Stimulated activated CD4-positive, alpha-beta T cell treated with anti-CD3 and anti-CD28 coated beads, Interleukin-15, amount 100 ng/mL, for 48 hours (primary cell): ENCODE results near the gene RAC3.

ENCODE experiments used
- DNase-seq, 2 donors: peaks; one replicate each; pipeline ENCODE4 v3.0.0-alpha.2; 2020; ENCODE audit warnings: low read depth in 2 of 2

RAC3 gene

DNA sequence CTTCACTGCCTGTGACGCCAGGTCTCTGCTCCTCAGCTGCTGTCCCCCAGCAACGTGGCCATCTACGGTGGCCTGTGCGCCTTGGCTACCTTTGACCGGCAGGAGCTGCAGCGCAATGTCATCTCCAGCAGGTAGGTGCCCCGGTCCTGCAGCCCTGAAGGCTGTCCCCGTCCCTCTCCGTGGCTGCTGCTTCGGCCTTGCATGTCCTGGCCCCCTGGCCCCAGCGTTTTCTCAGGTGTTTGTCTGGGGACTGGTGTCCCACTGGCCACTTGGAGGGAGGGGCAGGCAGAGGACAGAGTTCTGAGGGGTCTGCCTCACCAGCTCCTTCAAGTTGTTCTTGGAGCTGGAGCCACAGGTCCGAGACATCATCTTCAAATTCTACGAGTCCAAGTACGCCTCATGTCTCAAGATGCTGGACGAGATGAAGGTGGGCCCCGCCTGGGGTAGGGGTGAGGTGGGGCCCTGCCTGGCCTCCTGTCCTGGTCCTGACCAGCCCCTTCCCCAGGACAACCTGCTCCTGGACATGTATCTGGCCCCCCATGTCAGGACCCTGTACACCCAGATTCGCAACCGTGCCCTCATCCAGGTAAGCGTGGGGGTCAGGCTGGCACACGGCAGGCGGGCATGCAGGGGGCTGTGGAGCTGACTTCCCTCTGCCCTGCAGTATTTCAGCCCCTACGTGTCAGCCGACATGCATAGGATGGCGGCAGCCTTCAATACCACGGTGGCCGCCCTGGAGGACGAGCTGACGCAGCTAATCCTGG, 24.7 kb downstream of the RAC3 start:
- DNase-seq, result no peak

DNA sequence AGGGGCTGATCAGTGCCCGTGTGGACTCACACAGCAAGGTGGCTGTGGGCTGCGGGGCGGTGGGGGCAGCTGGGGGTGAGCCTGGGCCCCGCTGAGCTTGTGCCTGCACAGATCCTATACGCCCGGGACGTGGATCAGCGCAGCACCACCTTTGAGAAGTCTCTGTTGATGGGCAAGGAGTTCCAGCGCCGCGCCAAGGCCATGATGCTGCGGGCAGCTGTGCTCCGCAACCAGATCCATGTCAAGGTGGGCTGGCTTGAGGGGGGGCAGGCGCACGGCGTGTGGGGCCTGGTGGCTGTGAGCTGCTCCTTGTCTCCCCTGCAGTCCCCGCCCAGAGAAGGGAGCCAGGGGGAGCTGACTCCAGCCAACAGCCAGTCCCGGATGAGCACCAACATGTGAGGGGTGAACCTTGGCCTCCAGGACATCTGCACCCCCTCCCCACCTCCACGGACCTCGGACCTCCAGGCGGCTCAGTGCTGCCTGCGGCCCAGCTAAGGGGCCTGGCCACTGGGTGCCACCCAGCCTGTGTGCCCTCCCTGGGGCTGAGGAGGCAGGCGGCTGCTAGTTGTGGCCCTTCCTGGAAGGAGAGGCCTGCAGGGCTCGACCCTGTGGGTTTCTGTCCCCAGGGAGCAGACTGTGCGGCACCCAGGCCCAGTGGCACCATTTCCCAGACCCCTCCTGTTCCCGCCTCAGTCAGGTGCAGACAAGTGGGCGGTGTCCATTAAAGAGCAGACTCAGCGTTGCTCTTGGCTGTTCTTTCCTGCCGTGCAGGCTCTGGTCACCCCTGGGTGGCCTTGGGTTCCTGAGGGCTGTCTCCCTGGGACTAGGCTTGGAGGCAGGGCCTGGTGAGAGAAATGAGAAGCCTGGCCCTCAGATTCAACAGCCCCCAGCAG, 25.5 kb downstream of the RAC3 start:
- DNase-seq, result no peak

DNA sequence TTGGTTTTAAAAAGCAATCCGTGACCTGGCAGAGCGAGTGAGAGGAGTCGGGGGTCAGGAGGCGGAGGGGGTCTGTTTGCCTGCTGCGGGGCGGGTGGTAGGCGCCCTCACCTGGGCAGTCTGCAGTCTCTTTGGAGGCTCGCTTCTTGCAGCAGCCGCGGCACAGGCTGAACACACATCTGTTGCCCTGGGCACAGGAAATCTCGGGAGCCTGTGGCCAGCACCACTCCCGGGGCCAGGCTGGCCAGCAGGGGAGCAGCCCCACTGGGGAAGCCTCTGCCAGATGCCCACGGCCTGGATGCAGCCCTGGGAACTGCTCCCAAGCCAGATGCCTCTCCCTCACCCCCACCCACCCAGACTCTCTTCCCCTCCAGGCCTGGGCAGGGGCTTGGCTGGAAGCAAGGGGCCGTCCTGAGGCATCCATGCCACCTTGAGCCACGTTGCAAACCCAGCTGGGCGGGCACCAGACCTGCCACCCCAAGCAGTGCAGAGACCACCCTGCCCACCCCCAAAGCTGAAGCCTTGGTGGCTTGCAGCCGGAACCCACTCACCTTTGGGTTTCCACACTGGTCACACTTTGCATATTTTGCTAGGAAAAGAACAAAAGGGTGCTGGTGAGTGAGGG, 26.9 kb downstream of the RAC3 start:
- DNase-seq, result no peak

DNA sequence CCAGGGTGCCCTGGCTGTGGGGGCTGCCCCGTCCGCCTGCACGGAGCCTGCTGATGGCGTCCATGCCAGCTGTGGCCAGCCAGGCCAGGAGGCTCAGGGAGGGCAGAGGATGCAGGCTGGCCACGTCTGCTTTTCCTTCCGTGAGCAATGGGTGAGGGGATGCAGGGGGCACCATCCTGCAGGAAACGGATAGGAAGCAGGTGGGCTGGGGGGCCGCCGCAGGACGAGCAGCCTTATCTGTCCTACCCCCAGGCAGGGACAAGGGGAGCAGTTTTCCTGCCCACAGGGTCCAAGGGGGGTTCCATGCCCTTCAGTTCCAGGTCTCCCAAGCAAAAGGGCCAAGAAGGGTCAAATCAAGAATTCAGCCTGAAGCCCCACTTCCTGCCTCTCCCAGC, 27.4 kb downstream of the RAC3 start:
- DNase-seq, result no peak

DNA sequence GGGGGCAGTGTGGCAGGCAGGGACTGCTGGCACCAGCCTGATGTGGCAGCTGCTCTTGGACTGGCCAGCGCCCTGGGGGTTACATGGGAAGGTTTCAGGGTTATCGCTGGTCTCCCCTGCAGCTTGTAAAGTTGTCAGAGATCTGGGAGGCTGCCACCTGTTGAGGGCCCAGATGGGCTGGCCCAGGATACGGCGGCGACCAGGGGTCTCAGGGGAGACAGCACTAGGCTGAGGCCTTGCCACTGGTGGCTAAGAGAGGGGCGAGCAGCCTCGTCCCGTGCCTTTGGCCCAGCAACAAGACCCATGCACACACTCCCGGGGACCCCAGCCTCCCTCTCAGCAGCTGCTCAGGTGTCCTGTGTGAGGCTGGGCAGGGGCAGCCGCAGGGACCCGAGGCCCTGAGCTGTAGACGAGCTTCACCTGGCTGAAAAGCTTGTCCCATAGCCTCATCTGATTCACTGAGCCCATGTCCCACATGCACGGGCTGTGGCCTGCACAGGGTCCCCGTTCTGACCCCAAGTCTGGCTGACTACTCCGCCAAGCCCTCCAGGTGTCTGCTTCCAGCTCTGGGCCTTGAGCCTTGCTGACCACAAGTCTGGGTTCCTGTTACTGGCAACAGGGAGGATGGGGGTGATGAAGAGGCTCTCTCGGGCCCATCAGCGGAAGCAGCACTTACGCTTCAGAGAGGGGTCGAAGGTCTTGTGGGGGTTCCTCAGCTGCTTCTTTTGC, 28.0 kb downstream of the RAC3 start:
- no peak for DNase-seq

DNA sequence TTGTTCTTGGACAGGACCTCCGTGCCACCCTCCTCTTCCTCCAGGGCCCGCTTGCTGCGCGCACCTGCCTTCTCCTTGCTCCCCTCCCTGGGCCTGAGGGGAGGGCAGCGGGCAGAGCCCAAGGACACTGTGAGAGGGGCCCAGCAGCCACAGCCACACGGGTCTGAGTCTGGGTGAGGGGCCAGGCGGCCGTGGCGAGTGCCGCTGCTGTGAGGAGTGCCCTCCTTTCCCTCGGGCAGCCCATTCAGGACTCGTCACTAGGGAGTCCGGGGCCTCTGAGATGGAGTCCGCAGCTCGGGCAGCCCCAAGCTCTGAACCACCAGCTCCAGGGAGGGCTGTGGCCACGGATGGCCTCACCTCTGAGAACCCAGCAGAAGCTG, 28.5 kb downstream of the RAC3 start:
- no peak for DNase-seq

DNA sequence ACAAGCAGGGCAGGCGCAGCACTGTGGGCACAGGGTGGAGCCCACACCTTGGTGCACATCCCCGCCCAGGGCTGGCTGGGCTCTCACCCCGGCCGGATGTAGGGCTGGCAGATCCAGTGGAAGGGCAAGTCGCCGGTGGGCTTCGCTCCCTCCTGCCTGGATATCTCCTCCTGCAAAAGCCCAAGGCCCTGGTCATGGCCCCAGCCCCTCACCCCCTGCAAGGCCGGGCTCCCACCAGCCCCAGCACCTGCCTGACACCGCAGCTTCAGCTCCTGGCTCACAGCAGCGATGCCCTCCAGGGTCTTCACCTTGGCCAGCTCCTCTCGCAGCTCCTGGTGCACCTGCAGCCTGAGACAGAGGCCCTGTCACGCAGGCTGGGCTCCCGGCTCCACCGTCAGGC, 29.1 kb downstream of the RAC3 start:
- no peak for DNase-seq

DNA sequence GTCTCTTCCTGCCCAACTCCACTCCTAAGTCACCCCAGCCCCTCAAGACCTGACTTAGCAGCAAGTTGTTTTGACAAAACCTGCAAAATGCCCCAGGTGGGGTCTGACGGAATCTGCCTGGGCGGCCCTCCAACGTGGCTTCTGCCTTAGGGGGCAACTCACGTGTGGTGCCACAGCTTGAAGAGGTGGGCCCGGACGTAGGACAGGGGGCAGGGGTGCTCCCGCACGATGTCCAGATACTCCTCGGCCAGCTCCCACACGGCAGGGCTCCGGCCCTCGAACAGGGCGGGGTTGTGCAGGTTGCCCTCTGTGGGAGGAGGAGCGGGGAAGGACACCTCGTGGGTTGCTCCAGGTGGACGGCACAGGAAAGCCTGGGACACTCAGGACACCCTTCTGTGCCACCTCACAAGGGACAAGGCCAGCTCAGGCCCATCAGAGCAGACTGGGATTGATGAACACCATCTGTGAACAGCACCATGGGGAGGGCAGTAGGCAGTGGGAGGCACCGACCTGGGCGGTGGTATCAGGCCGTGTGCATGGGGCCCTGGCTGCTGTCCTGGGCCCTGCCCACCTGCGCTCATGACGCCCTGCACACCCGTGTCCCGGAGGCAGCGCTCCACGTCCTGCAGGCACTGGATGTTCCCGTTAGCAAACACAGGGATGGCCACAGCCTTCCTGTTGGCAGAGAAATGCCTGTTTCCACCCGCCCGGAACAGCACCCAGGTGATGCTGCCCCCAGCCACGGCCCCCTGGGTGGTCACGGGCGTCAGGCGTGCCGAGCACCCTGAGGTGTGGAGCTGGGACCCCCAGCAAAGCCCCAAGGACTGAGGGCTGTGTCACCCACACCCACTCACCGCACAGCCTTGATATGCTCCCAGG, 29.8 kb downstream of the RAC3 start:
- no peak for DNase-seq

DNA sequence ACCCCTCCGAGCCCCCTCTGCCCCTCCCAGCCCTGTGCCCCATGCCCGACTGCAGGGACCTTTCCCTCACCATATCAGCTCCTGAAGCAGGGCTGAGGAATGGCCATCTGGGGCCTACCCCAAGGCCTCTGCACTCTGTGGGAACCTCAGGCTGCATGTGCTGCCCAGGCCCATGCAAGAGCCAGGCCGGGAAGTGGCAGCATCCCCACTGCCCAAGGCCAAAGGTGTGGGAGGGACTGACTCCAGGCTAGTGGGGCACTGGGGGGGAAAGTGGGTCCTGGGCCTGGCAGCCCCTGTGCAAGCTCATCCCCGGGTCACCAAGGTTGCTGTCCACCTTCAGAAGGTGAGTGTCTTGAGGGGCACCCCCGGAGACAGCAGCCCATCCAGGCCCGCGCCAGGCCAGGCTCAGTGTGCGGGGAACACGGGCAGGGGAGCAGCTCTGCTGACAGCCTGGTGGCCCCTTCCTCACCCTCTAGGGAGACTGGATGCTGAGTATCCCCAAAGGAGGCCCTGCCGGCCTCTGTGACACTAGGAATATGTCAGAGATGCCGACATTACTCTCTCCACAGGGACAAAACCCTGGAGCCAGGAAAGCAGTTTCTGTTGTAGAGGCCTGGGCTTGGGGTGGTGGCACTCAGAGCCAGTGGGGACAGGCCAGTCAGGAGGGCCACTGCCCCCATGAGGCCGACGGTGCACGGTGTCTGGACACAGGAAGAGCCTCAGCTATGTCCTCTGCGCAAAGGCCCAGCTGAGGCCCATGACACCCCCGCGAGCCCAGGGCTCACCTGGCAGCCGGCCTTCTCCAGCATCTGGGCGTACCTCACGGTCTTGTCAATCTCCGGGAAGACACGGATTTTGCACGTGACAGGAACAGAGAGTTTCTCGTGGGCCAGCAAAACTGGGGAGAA, 30.9 kb downstream of the RAC3 start:
- DNase-seq, result no peak

DNA sequence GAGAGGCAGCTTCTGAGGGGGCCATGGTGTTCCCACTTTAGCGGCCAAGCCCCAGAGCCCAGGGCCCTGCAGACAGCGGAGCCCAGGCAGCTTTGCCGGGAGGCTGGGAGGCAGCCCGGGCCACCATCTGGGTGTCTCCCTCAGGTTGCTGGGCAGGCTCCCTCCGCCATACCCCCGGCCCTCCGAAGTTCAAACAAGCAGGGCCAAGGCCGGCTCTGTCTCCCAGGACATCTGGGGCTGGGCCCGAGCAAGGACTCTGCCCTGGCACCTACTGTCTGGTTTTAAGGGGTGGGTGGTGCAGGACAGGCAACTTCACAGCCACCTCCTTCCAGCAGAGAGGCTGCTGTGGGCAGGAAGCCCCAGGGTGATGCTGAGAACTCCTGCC, 31.5 kb downstream of the RAC3 start:
- no peak for DNase-seq

DNA sequence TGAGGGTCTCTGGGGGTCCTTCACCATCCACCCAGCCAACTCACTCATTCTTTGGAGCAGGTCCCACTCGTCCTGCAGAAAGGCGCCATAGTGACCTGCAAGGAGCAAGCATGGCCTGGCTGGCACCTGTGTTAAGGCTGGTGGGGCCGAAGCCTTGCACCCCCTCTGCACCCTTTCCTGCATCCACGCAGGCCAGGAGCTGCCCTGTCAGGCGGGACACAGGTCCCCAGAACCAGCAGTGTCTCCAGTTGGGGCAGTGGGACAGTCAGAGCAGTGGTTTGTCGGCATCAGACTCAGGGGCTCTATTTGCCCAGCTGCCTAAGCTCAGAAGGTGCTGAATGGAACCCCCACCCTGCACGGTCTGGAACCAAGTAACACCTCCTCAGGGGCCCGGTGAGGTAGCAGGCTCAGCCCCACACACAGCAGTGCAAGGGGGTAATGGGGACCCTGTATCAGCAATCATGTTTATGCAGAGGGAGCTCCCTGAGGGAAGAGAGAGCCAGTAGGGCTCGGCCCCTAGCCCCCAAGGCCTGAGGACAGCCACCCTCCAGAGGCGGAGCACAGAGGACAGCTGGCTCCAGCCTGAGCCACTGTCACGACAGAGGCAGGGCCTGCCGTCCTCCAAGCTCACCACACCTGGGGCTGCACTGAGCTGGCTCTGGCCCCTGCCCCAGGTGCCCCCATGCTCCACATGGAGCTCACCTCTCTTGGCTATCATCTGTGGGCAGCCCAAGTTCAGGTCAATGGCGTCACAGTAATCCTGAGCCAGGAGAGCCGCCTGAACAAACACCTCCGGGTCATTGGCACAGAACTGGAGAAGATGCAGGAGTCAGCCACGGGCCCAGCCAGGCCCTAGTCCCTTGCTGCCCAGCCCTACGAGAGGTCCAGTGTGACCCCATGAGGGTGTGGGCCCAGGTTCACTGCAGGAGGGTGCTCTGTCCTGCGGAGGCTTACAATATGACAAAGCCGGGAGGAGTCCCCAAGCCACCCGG, 32.2 kb downstream of the RAC3 start:
- no peak for DNase-seq

DNA sequence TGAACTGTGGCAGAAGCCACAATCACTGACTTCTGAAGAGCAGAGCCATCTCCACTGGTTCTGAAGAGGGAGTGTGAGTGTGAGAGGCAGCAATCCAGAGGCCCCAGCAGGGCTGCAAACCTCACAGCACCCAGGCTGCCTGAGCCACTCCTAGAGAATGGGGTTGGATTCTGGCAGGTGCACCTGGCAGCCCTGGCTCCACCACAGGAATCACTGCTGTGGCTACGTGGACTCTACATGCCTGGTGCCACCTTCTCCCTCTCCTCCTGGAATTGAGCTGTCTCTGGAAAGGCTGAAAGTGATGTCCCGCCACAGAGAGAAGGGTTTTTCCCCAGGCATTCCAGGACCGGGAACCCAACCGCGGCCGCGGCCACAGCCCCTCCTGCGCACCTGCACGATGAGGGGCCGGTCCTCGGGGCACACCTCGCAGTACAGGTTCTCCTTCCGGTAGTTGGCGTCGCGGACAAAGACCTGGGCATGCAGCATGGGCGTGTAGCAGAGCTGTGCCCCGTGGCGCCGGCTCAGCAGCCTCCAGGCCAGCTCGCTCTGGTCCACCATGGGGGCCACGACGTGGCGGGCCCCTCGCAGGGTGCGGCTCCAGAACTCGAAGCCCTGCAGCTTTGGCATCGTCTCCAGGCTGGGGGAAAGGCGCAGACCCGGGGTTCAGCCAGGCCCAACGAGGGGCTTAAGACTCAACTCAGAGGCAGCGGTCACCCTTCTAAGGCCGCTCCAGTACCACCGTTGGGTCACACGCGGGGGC, 33.1 kb downstream of the RAC3 start:
- DNase-seq, result no peak

DNA sequence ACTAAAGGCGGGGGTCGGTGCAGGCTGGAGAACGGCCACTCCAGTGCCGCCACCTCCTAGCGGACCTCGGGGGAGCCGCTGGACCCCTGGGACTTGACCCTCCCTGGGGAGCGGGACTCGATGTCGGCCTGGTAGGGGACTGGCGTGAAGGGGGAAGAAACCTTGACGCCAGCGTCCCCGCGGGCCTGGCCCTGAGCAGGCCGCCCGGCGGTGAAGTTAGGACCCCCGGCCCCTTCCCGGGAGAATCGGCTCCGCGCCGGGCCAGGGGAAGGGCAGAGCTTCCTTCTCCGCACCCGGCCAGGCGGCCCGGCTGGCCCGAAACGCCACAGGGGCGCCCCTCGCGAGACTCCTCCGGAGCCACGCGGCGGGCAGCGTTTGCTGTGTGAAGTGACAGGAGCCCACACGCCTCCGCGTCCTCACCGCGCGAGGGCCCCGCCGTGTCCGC, 33.7 kb downstream of the RAC3 start:
- DNase-seq, result no peak

DNA sequence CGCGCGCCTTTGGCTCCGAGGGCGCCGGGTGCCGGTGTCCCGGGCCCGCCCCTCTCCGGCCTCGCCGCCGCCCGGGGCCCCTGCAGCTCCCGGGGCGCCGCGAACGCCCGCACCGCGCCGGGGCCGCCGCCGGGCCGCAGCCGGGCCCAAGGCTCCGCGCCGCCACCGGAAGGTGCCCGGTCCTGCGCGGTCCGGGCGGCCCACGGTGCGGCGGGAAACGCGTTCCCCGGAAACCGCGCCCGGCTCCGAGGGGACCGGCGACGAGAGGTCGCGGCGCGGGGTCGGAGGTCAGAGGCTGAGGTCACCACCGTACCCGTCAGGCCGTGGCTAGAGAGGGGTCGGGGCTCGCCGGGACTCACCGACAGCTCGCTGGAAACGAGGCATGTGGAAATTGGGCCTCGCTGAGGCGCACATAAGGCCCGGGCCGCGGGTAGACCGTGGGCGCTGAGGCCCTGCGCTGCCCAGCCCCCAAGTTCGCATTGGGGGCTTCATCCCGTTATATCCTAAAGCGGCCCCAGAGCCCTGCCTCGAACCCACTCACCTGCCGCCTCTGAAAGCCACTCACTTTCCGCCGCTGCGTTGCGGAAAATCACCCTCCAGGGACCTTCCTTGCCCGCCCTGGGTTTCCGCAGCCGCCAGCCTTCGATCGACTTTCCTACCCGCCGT, 34.3 kb downstream of the RAC3 start, which contains the start of gene DUS1L:
Gene DUS1L, minus strand, starts transcription at position 167 of the 666 bp plus-strand sequence. CDS start 745 bp downstream, outside the sequence.
- peak; percentile 41 to 61 for DNase-seq

DNA sequence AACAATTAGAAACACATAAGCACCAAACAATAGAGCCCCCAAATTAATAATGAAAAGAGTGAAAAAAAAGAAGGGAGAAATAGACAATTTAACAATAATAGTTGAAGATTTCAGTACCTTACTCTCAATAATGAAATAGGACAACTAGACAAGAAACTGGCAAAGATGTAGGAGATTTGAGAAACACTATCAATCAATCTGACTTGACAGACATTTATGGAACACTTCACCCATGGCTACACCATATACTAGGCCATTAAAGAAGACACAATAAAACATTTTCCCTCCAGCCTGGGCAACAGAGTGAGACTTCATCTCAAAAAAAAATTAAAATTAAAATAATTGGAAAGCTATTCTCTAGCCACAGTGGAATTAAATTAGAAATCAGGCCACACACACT, 39.1 kb downstream of the RAC3 start:
- DNase-seq, result no peak

DNA sequence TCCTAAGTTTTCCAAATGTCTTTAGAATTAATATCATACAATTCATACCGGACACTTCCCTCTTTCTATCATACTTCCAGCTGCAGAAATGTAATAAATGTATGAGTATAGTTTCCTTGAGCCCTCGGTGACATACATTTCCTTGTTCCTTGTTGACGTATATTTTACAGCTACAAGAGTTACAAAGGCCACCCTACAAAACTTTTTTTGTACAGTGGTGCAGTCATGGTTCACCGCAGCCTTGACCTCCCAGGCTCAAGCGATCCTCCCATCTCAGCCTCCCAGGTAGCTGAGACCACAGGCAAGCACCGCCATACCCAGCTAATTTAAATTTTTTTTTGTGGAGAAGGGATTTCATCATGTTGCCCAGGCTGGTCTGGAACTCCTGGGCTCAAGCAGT, 41.3 kb downstream of the RAC3 start:
- DNase-seq, result no peak

DNA sequence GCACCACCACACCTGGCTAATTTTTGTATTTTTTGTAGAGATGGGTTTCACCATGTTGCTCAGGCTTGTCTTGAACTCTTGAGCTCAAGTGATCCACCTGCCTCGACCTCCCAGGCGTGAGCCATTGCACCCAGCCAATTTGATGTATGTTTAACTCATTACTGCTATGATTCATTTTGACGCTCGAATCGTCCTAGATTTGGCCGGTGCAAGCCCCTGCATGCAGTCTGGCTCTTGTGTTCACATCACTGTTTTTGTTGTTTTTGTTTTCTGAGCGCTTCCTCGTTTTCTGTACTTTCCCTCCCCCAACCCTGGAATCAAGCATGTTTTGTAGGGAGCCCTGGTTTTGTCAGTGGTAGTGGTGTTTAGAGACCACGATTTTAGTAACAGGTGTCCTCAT, 42.0 kb downstream of the RAC3 start:
- no peak for DNase-seq
